GM10248 (cell line): ENCODE results near the gene CAMKMT.

ENCODE experiments used
- CTCF ChIA-PET: fragments of 300-600 bp; sonication (Branson Sonifier 250); formaldehyde crosslinking; extraction: SDS; loops from one replicate; lab custom pipeline; 2021; ENCODE audit warnings: antibody characterized with exemption; lab: Yijun Ruan, JAX
- POLR2A ChIA-PET: fragments of 350-650 bp; sonication (Branson Sonifier 250); formaldehyde crosslinking; extraction: SDS; loops from one replicate; lab custom pipeline; 2020; ENCODE audit warnings: antibody characterized with exemption; lab: Yijun Ruan, JAX
- DNase-seq: peaks from one replicate; pipeline ENCODE4 v3.0.0; 2012; ENCODE audit errors: extremely low spot score
- TF ChIP-seq, protein P1 (sequence below): IDR thresholded peaks from 2 replicates; pipeline ENCODE4 v1.5.1; 2012; ENCODE audit warnings: mild to moderate bottlenecking, low read depth; ENCODE audit errors: extremely low read depth, missing control alignments, control extremely low read depth

Gene CAMKMT

DNA sequence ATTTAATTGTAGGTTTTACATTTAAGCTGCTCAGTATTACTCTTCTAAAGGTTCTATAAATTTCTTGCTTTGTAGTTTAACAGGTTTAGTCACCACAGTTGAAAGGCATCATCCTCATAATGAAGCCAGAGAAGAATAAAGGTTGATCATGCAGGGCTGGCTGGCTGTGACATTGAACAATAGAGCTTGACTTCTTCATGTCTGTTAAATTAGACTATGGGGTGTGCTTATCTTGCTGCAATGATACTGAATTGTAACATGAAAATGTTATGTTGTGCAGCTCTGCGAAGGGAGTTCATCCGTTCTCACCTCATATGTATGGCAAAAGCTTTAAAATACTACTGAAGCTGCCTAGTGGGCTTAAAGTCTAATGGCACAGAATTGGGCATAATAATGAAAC is 81.8 kb downstream of the CAMKMT start:
- ChIA-PET CTCF (interaction anchor here (1.1 to 1.5 kb wide), 3 partner anchors 9 to 512 kb away, joined by 3 to 6 read pairs (median 3); no protein-coding TSS in a partner anchor), POLR2A (no interaction called here)
- TF ChIP-seq, protein P1, sequence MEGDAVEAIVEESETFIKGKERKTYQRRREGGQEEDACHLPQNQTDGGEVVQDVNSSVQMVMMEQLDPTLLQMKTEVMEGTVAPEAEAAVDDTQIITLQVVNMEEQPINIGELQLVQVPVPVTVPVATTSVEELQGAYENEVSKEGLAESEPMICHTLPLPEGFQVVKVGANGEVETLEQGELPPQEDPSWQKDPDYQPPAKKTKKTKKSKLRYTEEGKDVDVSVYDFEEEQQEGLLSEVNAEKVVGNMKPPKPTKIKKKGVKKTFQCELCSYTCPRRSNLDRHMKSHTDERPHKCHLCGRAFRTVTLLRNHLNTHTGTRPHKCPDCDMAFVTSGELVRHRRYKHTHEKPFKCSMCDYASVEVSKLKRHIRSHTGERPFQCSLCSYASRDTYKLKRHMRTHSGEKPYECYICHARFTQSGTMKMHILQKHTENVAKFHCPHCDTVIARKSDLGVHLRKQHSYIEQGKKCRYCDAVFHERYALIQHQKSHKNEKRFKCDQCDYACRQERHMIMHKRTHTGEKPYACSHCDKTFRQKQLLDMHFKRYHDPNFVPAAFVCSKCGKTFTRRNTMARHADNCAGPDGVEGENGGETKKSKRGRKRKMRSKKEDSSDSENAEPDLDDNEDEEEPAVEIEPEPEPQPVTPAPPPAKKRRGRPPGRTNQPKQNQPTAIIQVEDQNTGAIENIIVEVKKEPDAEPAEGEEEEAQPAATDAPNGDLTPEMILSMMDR: no peak
- DNase-seq: no peak

DNA sequence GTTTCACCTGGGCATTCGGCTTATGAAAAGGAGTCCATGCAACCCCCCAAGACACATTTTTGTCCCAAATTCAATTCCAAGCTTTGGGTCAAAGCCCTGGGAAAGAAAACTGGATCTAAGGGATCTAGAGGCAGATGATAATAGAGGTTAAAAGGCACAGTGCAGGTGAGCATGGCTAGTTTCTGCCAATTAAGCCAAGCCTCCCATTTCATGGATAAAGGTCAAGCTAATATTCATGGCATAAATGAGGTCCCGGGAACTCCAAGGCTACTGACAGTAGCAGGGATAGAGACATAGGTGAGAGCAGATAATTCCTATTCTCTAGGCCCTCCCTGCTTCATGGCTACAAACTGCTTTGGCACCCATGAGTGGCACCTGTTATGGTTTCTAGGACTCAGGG is 83.1 kb downstream of the CAMKMT start:
- DNase-seq: no peak
- TF ChIP-seq, protein P1: no peak
- POLR2A ChIA-PET: no interaction called here
- CTCF ChIA-PET: interaction anchor here (0.9 to 1.3 kb wide), 5 partner anchors 10 to 53 kb away, joined by 3 to 4 read pairs (median 3); no protein-coding TSS in a partner anchor

DNA sequence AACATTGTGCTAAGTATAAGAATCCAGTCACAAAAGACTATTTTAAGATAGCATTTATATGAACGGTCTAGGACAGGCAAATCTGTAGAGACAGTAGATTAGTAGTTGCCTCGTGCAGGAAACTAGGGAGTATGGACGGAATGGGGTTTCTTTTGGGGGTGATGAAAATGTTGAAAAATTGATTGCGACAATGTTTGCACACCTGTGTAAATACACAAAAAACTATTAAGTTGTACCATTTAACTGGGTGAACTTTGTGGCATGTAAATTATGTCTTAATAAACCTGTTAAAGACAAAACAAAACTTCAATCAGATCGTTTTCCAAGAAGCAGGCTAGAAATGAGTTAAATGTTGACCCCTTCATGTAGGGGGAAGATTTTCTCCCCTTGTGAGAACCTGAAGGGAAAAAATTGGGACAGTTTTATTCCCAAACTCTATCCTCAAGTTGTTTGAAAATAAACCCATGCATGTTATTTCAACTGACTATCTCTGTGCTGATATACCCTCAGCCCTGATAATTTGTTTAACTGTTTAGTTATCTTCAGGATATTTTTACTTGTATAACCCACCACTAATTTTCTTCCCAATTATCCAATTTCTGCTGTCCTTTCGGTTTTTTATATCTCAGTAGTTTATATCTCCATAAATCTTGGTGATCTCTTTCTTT is 87.2 kb downstream of the CAMKMT start:
- TF ChIP-seq, protein P1: no peak
- ChIA-PET CTCF (interaction anchor here (0.8 kb wide), 1 partner anchor 12 kb away, joined by 4 read pairs; no protein-coding TSS in a partner anchor), POLR2A (no interaction called here)
- no peak for DNase-seq

DNA sequence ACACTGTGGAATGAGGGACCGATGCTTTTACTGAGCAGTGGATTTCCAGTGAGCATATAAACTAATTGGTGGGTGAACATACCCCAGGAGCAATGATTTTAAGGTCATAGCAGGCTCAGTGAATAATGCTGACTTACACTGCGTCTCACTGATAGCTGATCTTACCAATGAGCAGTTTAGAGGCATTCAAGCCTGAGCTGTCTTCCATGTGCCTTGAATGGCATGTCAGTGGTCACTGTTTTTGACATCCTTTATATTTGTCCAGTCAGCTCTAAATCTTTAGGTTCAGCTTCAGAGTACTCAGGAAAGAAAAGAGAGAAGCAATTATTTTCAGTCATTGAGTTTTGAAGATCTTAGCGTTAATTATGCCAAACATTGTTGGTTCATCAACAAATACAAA is 88.3 kb downstream of the CAMKMT start:
- TF ChIP-seq, protein P1: no peak
- POLR2A ChIA-PET: no interaction called here
- no peak for DNase-seq
- CTCF ChIA-PET: interaction anchor here (1.0 kb wide), 2 partner anchors 14 to 406 kb away, joined by 3 read pairs; no protein-coding TSS in a partner anchor

DNA sequence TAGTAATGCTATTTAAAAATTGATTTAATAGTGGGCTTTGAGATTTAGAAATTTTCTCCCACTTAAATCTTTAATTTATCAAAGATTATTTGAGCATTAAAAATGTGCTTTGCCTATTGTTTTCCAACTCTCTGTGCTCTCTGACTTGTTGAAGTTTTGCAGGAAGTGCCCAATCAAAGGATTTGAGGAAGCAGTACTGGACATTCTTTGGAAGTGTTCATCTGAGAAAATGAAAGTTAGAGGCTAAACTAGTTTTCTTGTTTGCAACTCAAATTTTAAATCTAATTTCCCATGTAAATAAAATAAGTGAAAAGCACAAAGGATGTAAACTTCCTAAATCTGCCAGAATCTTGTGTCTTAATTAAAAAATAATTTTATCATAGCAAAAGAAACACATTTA is 89.1 kb downstream of the CAMKMT start:
- CTCF ChIA-PET: no interaction called here
- no peak for DNase-seq
- POLR2A ChIA-PET: no interaction called here
- TF ChIP-seq, protein P1: no peak

DNA sequence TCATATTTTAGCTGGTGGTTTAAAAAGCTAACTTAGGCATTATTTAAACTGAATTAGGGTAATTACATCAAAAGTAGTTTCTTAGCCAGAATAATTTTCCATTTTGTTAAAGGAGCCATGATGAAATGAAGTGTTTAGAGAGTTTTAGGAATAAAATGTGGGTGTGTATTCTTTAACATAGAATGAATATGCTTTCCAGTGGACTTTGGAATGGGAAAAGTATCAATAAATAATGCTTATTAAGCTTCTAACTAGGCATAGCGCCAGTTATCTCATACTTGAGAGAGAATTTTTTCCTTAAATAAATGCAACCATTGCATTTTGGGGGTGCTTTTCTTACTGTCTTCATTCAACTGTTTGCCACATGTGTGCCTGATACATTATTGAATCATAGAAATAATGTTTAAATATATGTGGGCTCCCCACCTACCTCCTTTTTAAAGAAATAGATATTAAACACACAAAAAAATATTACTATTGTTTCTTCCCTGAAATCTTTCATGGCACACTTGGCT is 90.4 kb downstream of the CAMKMT start:
- DNase-seq: no peak
- ChIA-PET POLR2A (no interaction called here), CTCF (no interaction called here)
- TF ChIP-seq, protein P1: no peak
